Stomach (tissue), 4 donors: Measurements from ENCODE around the gene GLRX2.

ENCODE experiments used
- CTCF ChIP-seq, 7 experiments: fragments of 450-650 bp in 4 of 7; fragments of 200-600 bp in 3 of 7; sonication (generic) in 3 of 7; IDR thresholded peaks; one replicate each; pipeline ENCODE4 v1.5.1; 2016 to 2019; ENCODE audit warnings: antibody characterized with exemption in 7 of 7, control low read depth in 2 of 7, mild to moderate bottlenecking in 1 of 7
- POLR2A ChIP-seq, 4 donors: fragments of 450-650 bp; IDR thresholded peaks; one replicate each; pipeline ENCODE4 v1.6.1; 2016; ENCODE audit warnings: antibody characterized with exemption in 4 of 4, control low read depth in 2 of 4, mild to moderate bottlenecking in 1 of 4, moderate library complexity in 1 of 4
- POLR2AphosphoS5 ChIP-seq, 3 donors: sonication (generic); formaldehyde crosslinking; IDR thresholded peaks; one replicate each; pipeline ENCODE4 v1.6.1; 2016; ENCODE audit warnings: antibody characterized with exemption in 3 of 3

DNA sequence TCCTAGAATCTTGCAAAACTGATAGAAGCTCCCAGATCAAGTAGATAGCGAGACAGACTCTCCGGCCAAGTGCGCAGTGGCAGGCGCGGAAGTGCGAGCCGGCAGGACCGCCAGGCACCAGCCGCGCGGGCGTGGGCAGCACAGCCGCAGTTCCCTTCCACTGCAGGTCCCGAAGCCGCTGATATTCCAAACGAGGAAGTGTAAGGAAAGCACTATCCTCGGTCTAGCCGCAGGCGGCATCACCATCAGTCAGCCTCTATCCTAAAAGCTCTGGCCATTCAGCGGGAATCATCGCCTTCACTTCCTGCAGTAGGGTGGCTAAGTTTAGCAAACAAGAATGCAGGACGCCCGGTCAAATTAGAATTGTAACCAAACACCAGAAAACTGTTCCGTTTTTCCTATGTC lies 710 bp downstream of the GLRX2 start:
- TF ChIP-seq CTCF (IDR thresholded peaks at IDR 0.05) (no peak), POLR2A (IDR thresholded peaks at IDR 0.05) (no peak), POLR2AphosphoS5 (IDR thresholded peaks at IDR 0.05) (peak in 1 of 3 donors; percentile 5)
